ENCODE results near the gene OR4F17. TPM values are rescaled to one million over a fixed set of nuclear protein-coding genes. Genes with fewer than 3 reads are reported as not detected.
"Not testable (repeated sequence)": the region's sequence is repeated elsewhere in the genome, so short reads cannot be mapped to it uniquely, and the experiment has no call there.

The OR4F17 gene, protein sequence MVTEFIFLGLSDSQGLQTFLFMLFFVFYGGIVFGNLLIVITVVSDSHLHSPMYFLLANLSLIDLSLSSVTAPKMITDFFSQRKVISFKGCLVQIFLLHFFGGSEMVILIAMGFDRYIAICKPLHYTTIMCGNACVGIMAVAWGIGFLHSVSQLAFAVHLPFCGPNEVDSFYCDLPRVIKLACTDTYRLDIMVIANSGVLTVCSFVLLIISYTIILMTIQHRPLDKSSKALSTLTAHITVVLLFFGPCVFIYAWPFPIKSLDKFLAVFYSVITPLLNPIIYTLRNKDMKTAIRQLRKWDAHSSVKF
- not detected for total RNA-seq

DNA sequence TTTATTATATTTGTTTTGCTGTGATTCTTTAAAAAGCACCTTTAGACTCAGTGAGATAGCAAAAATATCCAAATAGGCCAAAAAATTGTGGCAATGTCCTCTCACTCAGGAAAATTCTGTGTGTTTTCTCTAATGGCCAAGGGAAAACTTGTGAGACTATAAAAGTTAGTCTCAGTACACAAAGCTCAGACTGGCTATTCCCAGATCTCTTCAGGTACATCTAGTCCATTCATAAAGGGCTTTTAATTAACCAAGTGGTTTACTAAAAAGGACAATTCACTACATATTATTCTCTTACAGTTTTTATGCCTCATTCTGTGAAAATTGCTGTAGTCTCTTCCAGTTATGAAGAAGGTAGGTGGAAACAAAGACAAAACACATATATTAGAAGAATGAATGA, at the start of gene OR4F17:
Gene OR4F17 (plus strand): TSS at position 301 of the 400 bp plus-strand sequence. CDS start 3,575 bp downstream, outside the sequence.
- H3K9me3 ChIP-seq; H3K27me3 ChIP-seq; H3K4me3 ChIP-seq; intact Hi-C loops (cut with DNase I); H3K4me1 ChIP-seq; DNase-seq; H3K36me3 ChIP-seq; H3K27ac ChIP-seq: not testable (repeated sequence)

DNA sequence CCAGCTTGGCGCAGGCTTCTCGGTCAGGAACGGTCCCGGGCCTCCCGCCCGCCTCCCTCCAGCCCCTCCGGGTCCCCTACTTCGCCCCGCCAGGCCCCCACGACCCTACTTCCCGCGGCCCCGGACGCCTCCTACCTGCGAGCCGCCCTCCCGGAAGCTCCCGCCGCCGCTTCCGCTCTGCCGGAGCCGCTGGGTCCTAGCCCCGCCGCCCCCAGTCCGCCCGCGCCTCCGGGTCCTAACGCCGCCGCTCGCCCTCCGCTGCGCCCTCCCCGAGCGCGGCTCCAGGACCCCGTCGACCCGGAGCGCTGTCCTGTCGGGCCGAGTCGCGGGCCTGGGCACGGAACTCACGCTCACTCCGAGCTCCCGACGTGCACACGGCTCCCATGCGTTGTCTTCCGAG, 36.1 kb upstream of the OR4F17 start:
- H3K9me3 ChIP-seq; H3K27ac ChIP-seq; intact Hi-C loops (cut with DNase I); H3K27me3 ChIP-seq; H3K4me1 ChIP-seq; DNase-seq; H3K36me3 ChIP-seq: not testable (repeated sequence)
- no CpG with 5 or more reads among the region's 54 CpGs for WGBS, 2 donors
- H3K4me3 ChIP-seq = peak overlapping the region in 2 of 4 donors; percentile 35 to 51

DNA sequence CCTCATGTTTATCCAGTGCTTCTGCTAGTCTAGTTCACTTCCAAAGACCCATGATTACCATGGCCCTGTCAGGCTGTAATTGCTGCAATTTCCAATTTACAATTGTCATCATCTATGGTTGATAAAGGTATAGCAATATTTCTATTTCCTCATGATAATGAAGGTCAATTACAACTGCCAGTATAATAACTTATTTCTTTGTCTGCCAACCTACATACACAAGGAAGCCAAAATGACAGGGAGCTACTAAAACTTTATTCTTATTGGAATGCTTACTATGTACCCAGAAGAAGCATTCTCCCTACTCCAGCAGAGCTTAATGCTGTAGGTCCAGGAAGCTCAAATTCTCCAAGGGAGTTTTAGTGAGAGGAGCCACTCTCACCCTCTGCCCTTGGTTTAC, 24.0 kb upstream of the OR4F17 start:
- intact Hi-C loops (cut with DNase I); H3K4me1 ChIP-seq; H3K27me3 ChIP-seq; H3K9me3 ChIP-seq; H3K36me3 ChIP-seq; H3K4me3 ChIP-seq; H3K27ac ChIP-seq; DNase-seq: not testable (repeated sequence)

DNA sequence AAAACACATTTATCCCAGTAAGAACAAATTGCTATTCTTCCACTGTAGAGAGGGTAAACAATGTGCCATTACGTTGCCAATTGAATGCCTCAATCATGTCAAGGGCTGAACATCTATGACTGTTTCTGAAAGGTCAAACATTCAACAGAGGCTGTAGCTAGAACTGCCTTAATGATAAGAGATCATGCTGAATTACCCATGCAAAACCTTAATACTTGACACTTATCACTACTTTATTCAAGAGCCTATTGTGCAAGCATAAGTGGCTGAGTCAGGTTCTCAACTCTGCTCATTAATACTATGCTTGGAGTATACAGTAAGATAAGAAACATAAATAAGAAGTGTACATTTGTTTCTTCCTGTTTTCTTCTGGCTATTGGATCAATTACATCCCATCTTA, 23.3 kb upstream of the OR4F17 start:
- H3K4me3 ChIP-seq; H3K27ac ChIP-seq; DNase-seq; H3K4me1 ChIP-seq; intact Hi-C loops (cut with DNase I); H3K27me3 ChIP-seq; H3K9me3 ChIP-seq; H3K36me3 ChIP-seq: not testable (repeated sequence)
- WGBS, 2 donors = no CpG with 5 or more reads among the region's 1 CpG

DNA sequence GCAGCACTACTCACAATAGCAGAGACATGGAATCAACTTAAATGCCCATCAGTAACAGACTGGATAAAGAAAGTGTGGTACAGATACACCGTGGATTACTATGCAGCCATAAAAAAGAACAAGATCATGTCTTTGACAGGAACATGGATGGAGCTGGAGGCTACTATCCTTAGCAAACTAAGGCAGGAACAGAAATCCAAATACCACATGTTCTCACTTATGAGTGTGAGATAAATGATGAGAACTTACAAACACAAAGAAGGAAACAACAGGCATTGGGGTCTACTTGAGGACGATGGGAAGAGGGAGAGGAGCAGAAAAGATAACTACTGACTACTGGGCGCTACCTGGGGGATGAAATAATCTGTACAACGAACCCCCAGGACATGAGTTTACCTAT, 16.2 kb upstream of the OR4F17 start:
- H3K27me3 ChIP-seq; intact Hi-C loops (cut with DNase I); H3K4me3 ChIP-seq; H3K36me3 ChIP-seq; H3K9me3 ChIP-seq; H3K4me1 ChIP-seq; H3K27ac ChIP-seq; DNase-seq: not testable (repeated sequence)
- 75 to 78% methylated on average over 2 to 4 of the region's 4 CpGs for WGBS, 2 donors

DNA sequence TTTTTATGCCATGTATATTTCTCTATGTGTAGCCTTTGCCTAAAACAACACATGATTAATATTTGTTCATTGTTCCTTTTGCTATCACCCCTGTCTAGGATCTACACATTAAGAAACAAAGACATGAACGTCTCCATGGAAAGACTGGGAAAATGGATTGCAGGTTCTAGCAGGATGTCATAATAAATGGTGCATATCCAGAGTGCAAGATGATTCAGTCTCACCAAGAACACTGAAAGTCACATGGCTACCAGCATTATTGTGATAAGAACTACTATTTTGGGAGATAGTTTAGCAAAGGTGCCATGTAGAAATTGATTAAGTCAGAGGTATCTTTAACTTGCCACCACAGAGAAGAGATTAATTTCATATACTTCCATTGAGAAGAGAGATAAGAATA, 12.1 kb upstream of the OR4F17 start:
- WGBS, 2 donors = no CpG with 5 or more reads among the region's 1 CpG
- intact Hi-C loops (cut with DNase I); H3K27ac ChIP-seq; H3K36me3 ChIP-seq; H3K4me3 ChIP-seq; DNase-seq; H3K27me3 ChIP-seq; H3K4me1 ChIP-seq; H3K9me3 ChIP-seq: not testable (repeated sequence)

DNA sequence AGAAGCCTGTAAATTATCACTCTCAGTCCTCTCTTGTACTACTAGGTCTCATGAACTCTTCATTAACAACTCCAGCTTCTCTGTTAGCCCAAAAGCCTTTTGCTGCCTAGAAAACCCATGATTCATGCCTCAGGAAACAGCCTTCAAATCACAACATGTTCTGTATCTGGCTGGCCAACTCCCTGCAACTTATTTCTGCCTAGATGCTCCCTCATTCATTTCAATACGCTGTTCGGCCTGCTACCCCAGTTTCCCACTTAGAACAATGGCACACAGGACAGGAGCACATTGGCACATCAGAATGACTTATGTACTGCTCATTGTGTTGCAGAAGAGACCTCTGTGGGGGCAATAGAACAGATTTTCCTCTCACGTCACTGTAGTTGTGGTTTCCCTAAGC, 9.3 kb upstream of the OR4F17 start:
- H3K9me3 ChIP-seq; H3K27me3 ChIP-seq; intact Hi-C loops (cut with DNase I); H3K36me3 ChIP-seq; H3K27ac ChIP-seq; DNase-seq; H3K4me3 ChIP-seq; H3K4me1 ChIP-seq: not testable (repeated sequence)
- WGBS, 2 donors = no CpG with 5 or more reads among the region's 3 CpGs

DNA sequence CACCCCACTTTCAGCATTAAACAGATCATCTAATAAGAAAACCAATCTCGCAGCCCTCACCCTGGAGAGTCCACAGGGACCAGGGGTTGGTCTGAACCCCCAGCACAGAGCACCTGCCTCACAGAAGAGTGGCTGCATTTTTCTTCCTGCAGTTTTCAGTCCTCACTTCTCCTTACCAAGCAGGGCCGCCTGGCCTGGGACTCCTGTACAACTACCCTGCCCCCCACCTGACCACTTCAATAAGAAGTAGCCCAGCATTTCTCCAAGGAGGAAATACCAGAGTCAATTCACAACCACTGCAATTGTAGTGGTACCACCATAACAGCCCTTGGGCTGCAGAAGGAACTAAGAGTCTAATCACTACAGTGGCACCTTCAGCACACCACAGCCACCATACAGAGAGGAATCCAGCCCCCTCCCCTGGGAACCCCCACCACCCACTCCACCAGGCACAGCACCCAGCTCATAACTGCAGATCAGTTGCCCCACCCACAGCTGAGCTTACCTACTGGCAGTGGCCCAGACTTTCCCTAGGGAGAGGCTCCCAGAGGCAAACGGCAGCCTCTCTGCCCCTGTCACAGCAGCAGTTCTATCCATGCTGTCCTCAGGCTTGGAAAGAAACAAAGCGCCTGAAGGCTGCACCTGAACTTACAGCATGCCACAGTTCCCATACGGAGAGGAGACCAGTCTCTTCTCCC, 13.7 kb downstream of the OR4F17 start:
- H3K27me3 ChIP-seq; DNase-seq; H3K36me3 ChIP-seq; H3K9me3 ChIP-seq; H3K4me3 ChIP-seq; H3K27ac ChIP-seq; intact Hi-C loops (cut with DNase I); H3K4me1 ChIP-seq: not testable (repeated sequence)
- no CpG with 5 or more reads among the region's 5 CpGs for WGBS, 2 donors

Other genes starting within 250 kb of the OR4F17 start
- gene PLPP2, start 184.3 kb downstream of the OR4F17 start, total RNA-seq = 10 to 100 TPM; 12.1 to 82.5 (median 36.8) TPM
- 10 to 100 TPM; 11.7 to 31.5 (median 14.9) TPM for gene MIER2, start 237.7 kb downstream of the OR4F17 start, total RNA-seq